Keratinocyte (primary cell): ENCODE measurements around the gene ZEB1. TPM values are rescaled to one million over a fixed set of nuclear protein-coding genes. Genes with fewer than 3 reads are reported as not detected.

Source experiments
- DNase-seq: peaks from one replicate; pipeline ENCODE4 v3.0.0-alpha.2; 2011; ENCODE audit warnings: low read depth, missing footprints, low spot score
- FAIRE-seq: peaks from 2 replicates; lab custom pipeline; 2011; peaks lifted over from hg19 to GRCh38; lab: Jason Lieb, UNC
- H2AFZ ChIP-seq: 2 replicates; pipeline ENCODE4 v1.6.0; 2012; ENCODE audit warnings: low read length, control low read depth, inconsistent platforms; ENCODE audit not compliant: control insufficient read depth
- H3K27ac ChIP-seq: 2 replicates; pipeline ENCODE4 v1.5.1; 2011; ENCODE audit warnings: low read length; ENCODE audit not compliant: control insufficient read depth, insufficient read depth
- H3K27me3 ChIP-seq: 3 replicates; pipeline ENCODE4 v1.6.0; 2011; ENCODE audit warnings: low read length; ENCODE audit not compliant: control insufficient read depth, insufficient read depth; ENCODE audit errors: extremely low read depth
- H3K36me3 ChIP-seq, 2 experiments: 2 replicates in 1 of 2; 3 replicates in 1 of 2; pipeline ENCODE4 v1.5.1; 2011; ENCODE audit warnings: low read length in 2 of 2, mild to moderate bottlenecking in 1 of 2; ENCODE audit not compliant: control insufficient read depth in 2 of 2, insufficient read depth in 2 of 2; ENCODE audit errors: extremely low read depth in 1 of 2
- H3K4me1 ChIP-seq: 3 replicates; pipeline ENCODE4 v1.5.1; 2011; ENCODE audit warnings: low read length; ENCODE audit not compliant: control insufficient read depth, insufficient read depth; ENCODE audit errors: extremely low read depth
- H3K4me2 ChIP-seq: 3 replicates; pipeline ENCODE4 v1.6.0; 2011; ENCODE audit warnings: low read depth, low read length; ENCODE audit not compliant: control insufficient read depth, insufficient read depth; ENCODE audit errors: extremely low read depth
- H3K4me3 ChIP-seq, 3 experiments: fragments of 200-600 bp in 1 of 3; sonication (generic) in 1 of 3; 2 replicates in 2 of 3; 3 replicates in 1 of 3; pipeline ENCODE4 v1.5.1; 2011 to 2016; ENCODE audit warnings: low read length in 3 of 3, mild to moderate bottlenecking in 3 of 3, control low read depth in 2 of 3, inconsistent platforms in 1 of 3, low read depth in 1 of 3, mixed read lengths in 1 of 3, mixed run types in 1 of 3, moderate library complexity in 1 of 3; ENCODE audit not compliant: control insufficient read depth in 2 of 3, insufficient read depth in 2 of 3; ENCODE audit errors: extremely low read depth in 1 of 3
- H3K79me2 ChIP-seq: 2 replicates; pipeline ENCODE4 v1.6.0; 2012; ENCODE audit warnings: low read length; ENCODE audit not compliant: control insufficient read depth, insufficient read depth
- H3K9ac ChIP-seq: 3 replicates; pipeline ENCODE4 v1.6.0; 2011; ENCODE audit warnings: low read length; ENCODE audit not compliant: control insufficient read depth, insufficient read depth; ENCODE audit errors: extremely low read depth
- H3K9me1 ChIP-seq: 3 replicates; pipeline ENCODE4 v1.6.0; 2011; ENCODE audit warnings: low read length; ENCODE audit not compliant: control insufficient read depth, insufficient read depth; ENCODE audit errors: extremely low read depth
- H3K9me3 ChIP-seq: 2 replicates; pipeline ENCODE4 v1.5.1; 2012; ENCODE audit warnings: low read depth, low read length; ENCODE audit not compliant: control insufficient read depth
- H4K20me1 ChIP-seq: 3 replicates; pipeline ENCODE4 v1.6.0; 2011; ENCODE audit warnings: low read length; ENCODE audit not compliant: control insufficient read depth, insufficient read depth; ENCODE audit errors: extremely low read depth
- EZH2 ChIP-seq: IDR thresholded peaks from one replicate; pipeline ENCODE4 v1.6.1; 2012; ENCODE audit warnings: inconsistent platforms, mild to moderate bottlenecking, low read length, moderate library complexity
- dilution Hi-C: fragments of 300-500 bp; cut with MboI; formaldehyde crosslinking; loops from one replicate; pipeline ENCODE4 v1.7.0; 2020; ENCODE audit warnings: low sequenced_read_pairs; ENCODE audit not compliant: extremely low pct_ligation_motif_present
- polyA plus RNA-seq, 5 experiments: library from polyadenylated mRNA; depleted of rRNA in 3 of 5; stranded (reverse) in 3 of 5; stranded (forward) in 1 of 5; unstranded in 1 of 5; fragments of >200 nt; gene quantifications; 1 replicate in 1 of 5; 2 replicates in 3 of 5; 3 replicates in 1 of 5; pipeline versions ENCODE4 v1.2.1 to v1.2.3, GENCODE V29; 2011 to 2012; ENCODE audit warnings: missing spikeins in 2 of 5, low read depth in 1 of 5, low replicate concordance in 1 of 5
- TF ChIP-seq, protein P1 (sequence below), 3 experiments: IDR thresholded peaks in 1 of 3; conservative IDR thresholded peaks in 1 of 3; optimal IDR thresholded peaks in 1 of 3; 2 replicates in 2 of 3; 3 replicates in 1 of 3; pipeline versions ENCODE3 to v1.5.1; 2011; ENCODE audit warnings: low read length in 3 of 3, mild to moderate bottlenecking in 3 of 3, moderate library complexity in 2 of 3, control low read depth in 1 of 3, inconsistent platforms in 1 of 3; ENCODE audit not compliant: insufficient read depth in 2 of 3; ENCODE audit errors: extremely low read depth in 1 of 3

Gene ZEB1
- polyA plus RNA-seq, 1 donor (not counting 4 experiments of a cell fraction or from before 2014, with no cell fraction given) = 0.96 TPM

DNA sequence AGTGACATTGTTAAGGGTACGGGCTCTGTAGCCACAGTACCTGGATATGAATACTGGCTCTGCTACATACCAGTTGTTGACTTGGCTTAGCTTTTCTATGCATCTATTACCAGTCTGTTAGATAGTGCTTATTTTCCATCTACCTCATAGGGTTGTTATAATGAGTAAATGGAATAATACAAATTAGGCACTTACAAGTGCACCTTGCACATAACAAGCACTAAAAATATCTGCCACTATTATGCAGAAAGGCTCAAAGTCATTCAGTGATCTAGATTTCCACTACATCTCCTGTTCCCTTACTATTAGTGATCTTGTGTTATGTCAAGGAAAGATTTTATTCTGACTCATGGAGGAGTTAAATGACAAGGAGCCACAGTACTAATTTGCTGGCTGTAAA is 27.9 kb upstream of the ZEB1 start:
- DNase-seq (no peak), FAIRE-seq (no peak)
- dilution Hi-C loops = no loop called here
- Histone ChIP-seq H2AFZ (no peak overlapping the region), H3K9me1 (no peaks in the 10 kb centered on the region), H3K4me3 (no peak overlapping the region), H3K36me3 (no peaks in the 10 kb centered on the region), H3K27ac (no peak overlapping the region), H3K9me3 (no peaks in the 10 kb centered on the region), H3K27me3 (no peaks in the 10 kb centered on the region), H3K4me1 (no peaks in the 10 kb centered on the region), H3K79me2 (no peaks in the 10 kb centered on the region), H3K9ac (no peak overlapping the region), H3K4me2 (no peak overlapping the region), H4K20me1 (no peaks in the 10 kb centered on the region)
- TF ChIP-seq, protein P1, sequence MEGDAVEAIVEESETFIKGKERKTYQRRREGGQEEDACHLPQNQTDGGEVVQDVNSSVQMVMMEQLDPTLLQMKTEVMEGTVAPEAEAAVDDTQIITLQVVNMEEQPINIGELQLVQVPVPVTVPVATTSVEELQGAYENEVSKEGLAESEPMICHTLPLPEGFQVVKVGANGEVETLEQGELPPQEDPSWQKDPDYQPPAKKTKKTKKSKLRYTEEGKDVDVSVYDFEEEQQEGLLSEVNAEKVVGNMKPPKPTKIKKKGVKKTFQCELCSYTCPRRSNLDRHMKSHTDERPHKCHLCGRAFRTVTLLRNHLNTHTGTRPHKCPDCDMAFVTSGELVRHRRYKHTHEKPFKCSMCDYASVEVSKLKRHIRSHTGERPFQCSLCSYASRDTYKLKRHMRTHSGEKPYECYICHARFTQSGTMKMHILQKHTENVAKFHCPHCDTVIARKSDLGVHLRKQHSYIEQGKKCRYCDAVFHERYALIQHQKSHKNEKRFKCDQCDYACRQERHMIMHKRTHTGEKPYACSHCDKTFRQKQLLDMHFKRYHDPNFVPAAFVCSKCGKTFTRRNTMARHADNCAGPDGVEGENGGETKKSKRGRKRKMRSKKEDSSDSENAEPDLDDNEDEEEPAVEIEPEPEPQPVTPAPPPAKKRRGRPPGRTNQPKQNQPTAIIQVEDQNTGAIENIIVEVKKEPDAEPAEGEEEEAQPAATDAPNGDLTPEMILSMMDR (optimal IDR thresholded peaks at IDR 0.05 in 1 of 3, IDR thresholded peaks at IDR 0.05 in 1 of 3, conservative IDR thresholded peaks at IDR 0.05 in 1 of 3; ENCODE audit: extremely low read depth in 1 of 3, insufficient read depth in 2 of 3, low read length in 3 of 3) = no peak
- TF ChIP-seq EZH2 = no peak

DNA sequence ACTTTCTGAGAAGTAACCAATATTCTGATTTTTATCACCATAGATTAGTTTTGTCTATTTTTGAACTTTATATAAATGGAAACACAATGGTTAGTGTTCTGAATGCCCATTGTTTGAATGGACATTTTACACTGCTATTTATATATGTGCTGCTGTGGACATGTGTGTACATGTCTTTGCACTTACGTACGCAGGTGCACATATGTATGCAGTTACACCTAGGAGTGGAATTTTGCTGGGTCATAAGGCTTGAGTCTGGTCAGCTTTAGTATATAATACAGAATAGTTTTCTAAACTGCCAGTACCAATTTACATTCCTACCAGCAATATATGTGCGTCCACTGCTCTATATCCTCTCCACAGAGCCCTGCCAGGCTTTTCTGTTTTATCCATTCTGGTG is 24.5 kb upstream of the ZEB1 start:
- no peak overlapping the region for H3K27ac ChIP-seq
- no peaks in the 10 kb centered on the region for H4K20me1 ChIP-seq
- no peaks in the 10 kb centered on the region for H3K9me1 ChIP-seq
- no peak overlapping the region for H3K4me2 ChIP-seq
- no peak overlapping the region for H3K4me3 ChIP-seq
- no peaks in the 10 kb centered on the region for H3K79me2 ChIP-seq
- no peaks in the 10 kb centered on the region for H3K9me3 ChIP-seq
- FAIRE-seq = no peak
- dilution Hi-C loops = no loop called here
- TF ChIP-seq, protein P1 (optimal IDR thresholded peaks at IDR 0.05 in 1 of 3, IDR thresholded peaks at IDR 0.05 in 1 of 3, conservative IDR thresholded peaks at IDR 0.05 in 1 of 3; ENCODE audit: extremely low read depth in 1 of 3, insufficient read depth in 2 of 3, low read length in 3 of 3) = no peak
- no peak for TF ChIP-seq EZH2
- H3K27me3 ChIP-seq = no peaks in the 10 kb centered on the region
- DNase-seq = no peak
- no peak overlapping the region for H2AFZ ChIP-seq
- no peaks in the 10 kb centered on the region for H3K4me1 ChIP-seq
- H3K36me3 ChIP-seq = no peaks in the 10 kb centered on the region
- no peak overlapping the region for H3K9ac ChIP-seq
